Forelimb muscle (tissue), 1 donor: ENCODE data around the gene DHX30. TPM values are rescaled to one million over a fixed set of nuclear protein-coding genes. Genes with fewer than 3 reads are reported as not detected.
"Not testable (repeated sequence)": the region's sequence is repeated elsewhere in the genome, so short reads cannot be mapped to it uniquely, and the experiment has no call there.

Source experiments
- DNase-seq: peaks from one replicate; pipeline ENCODE4 v3.0.0-alpha.2; 2013; ENCODE audit warnings: low read depth
- polyA plus RNA-seq: library from polyadenylated mRNA; unstranded; fragments of 120-200 nt; gene quantifications from one replicate; pipeline ENCODE4 v1.2.1, GENCODE V29; 2013; ENCODE audit not compliant: insufficient read length

DHX30 gene
- polyA plus RNA-seq, 1 donor = 39.4 TPM

- no peak for DNase-seq
These were observed 615 bp downstream of the DHX30 start for GRCh38 chr3:47803480-47804025.

- no peak for DNase-seq
These were observed 1.6 kb downstream of the DHX30 start for GRCh38 chr3:47804577-47804976.

GRCh38 chr3:47813551-47814177 lies 10.7 kb downstream of the DHX30 start:
- DNase-seq = no peak

- no peak for DNase-seq
These were observed 14.7 kb downstream of the DHX30 start for GRCh38 chr3:47817609-47818008.

GRCh38 chr3:47824541-47825473 lies 21.9 kb downstream of the DHX30 start:
- no peak for DNase-seq

- no peak for DNase-seq
These were observed 22.7 kb downstream of the DHX30 start for GRCh38 chr3:47825590-47825989.

- not testable (repeated sequence) for DNase-seq
These were observed 26.5 kb downstream of the DHX30 start for GRCh38 chr3:47829482-47829881.

GRCh38 chr3:47836986-47837385 lies 34.0 kb downstream of the DHX30 start:
- DNase-seq = no peak

- no peak for DNase-seq
These were observed 35.6 kb downstream of the DHX30 start for GRCh38 chr3:47838503-47838902.

- no peak for DNase-seq
These were observed 38.9 kb downstream of the DHX30 start for GRCh38 chr3:47841786-47842349.

- DNase-seq = no peak
These were observed 43.4 kb downstream of the DHX30 start for GRCh38 chr3:47846186-47846879.

GRCh38 chr3:47846880-47847248 lies 43.9 kb downstream of the DHX30 start:
- DNase-seq = no peak

- no peak for DNase-seq
These were observed 44.3 kb downstream of the DHX30 start for GRCh38 chr3:47847260-47847659.

- DNase-seq = no peak
These were observed 45.0 kb downstream of the DHX30 start for GRCh38 chr3:47847801-47848518.

GRCh38 chr3:47848599-47849117 lies 45.7 kb downstream of the DHX30 start:
- DNase-seq = no peak

GRCh38 chr3:47849186-47849698 lies 46.3 kb downstream of the DHX30 start:
- DNase-seq = no peak

- no peak for DNase-seq
These were observed 47.0 kb downstream of the DHX30 start for GRCh38 chr3:47849699-47850563.

- no peak for DNase-seq
These were observed 47.8 kb downstream of the DHX30 start for GRCh38 chr3:47850564-47851410.
